Suprapubic skin (tissue), 4 donors: ENCODE data around the gene BHLHA15.

Experiments used
- EP300 ChIP-seq: sonication (generic); formaldehyde crosslinking; IDR thresholded peaks from one replicate; pipeline ENCODE4 v1.6.1; 2017; ENCODE audit warnings: antibody characterized with exemption
- POLR2A ChIP-seq, 2 donors: fragments of 450-650 bp; IDR thresholded peaks; one replicate each; pipeline ENCODE4 v1.6.1; 2017; ENCODE audit warnings: antibody characterized with exemption in 2 of 2, mild to moderate bottlenecking in 2 of 2, moderate library complexity in 2 of 2
- POLR2AphosphoS5 ChIP-seq, 3 donors: sonication (generic); formaldehyde crosslinking; IDR thresholded peaks; one replicate each; pipeline ENCODE4 v1.6.1; 2017; ENCODE audit warnings: antibody characterized with exemption in 3 of 3
- TF ChIP-seq, protein P1 (sequence below), 2 donors: fragments of 200-600 bp in 1 of 2; fragments of 450-650 bp in 1 of 2; sonication (generic) in 1 of 2; IDR thresholded peaks; one replicate each; pipeline ENCODE4 v1.5.1; 2016 to 2019; ENCODE audit warnings: antibody characterized with exemption in 2 of 2, mild to moderate bottlenecking in 1 of 2, moderate library complexity in 1 of 2

DNA sequence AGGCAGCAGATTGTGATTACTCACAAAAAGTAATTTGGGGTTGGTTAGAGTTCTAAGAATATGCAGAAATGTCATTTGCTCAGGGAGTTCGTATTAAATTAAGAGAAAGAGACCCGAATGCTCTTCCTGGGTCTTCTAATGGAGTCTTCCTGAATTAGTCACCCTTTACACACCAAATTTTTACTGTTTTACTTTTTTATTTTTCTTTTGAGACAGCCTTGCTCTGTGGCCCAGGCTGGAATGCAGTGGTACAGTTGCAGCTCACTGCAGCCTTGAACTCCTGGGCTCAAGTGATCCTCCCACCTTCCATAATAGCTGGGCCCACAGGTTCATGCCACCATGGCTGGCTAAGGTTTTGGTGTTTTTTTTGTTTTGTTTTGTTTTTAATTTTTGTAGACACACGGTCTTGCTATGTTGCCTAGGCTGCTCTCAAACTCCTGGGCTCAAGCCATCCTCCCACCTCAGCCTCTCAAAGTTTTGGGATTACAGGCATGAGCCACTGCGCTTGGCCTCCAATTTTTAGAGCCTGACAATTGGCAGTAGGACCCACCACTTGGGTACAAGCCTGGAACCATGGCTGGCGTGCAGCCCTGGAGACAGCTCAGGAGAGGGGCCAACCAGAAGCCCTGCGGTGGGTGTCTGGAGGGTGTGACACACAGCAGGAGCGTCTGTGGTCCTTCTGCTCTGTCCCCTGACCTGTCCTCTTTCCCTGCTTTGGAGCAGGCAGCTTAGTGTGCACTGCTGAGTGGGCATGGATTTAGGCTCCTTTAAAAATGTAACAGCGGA lies 16.4 kb upstream of the BHLHA15 start:
- TF ChIP-seq, protein P1, sequence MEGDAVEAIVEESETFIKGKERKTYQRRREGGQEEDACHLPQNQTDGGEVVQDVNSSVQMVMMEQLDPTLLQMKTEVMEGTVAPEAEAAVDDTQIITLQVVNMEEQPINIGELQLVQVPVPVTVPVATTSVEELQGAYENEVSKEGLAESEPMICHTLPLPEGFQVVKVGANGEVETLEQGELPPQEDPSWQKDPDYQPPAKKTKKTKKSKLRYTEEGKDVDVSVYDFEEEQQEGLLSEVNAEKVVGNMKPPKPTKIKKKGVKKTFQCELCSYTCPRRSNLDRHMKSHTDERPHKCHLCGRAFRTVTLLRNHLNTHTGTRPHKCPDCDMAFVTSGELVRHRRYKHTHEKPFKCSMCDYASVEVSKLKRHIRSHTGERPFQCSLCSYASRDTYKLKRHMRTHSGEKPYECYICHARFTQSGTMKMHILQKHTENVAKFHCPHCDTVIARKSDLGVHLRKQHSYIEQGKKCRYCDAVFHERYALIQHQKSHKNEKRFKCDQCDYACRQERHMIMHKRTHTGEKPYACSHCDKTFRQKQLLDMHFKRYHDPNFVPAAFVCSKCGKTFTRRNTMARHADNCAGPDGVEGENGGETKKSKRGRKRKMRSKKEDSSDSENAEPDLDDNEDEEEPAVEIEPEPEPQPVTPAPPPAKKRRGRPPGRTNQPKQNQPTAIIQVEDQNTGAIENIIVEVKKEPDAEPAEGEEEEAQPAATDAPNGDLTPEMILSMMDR (IDR thresholded peaks at IDR 0.05) = no peak
- TF ChIP-seq POLR2A (IDR thresholded peaks at IDR 0.05) = no peak
- TF ChIP-seq EP300 = no peak
- no peak for TF ChIP-seq POLR2AphosphoS5 (IDR thresholded peaks at IDR 0.05)
